CD4-positive, alpha-beta T cell (primary cell): ENCODE results near the gene LARP4. TPM values are rescaled to one million over a fixed set of nuclear protein-coding genes. Genes with fewer than 3 reads are reported as not detected.
"Not testable (repeated sequence)": the region's sequence is repeated elsewhere in the genome, so short reads cannot be mapped to it uniquely, and the experiment has no call there.

Experiments
- ATAC-seq: fragments of 200-7000 bp; cut with Tn5 transposase; one replicate; pipeline ENCODE4 v1.10.0; 2022; ENCODE audit warnings: mild to moderate bottlenecking; ENCODE audit not compliant: poor library complexity
- CTCF ChIA-PET: fragments of 350-600 bp; sonication (Branson Sonifier 250); formaldehyde crosslinking; loops from one replicate; lab custom pipeline; 2021; ENCODE audit warnings: antibody characterized with exemption, inconsistent platforms; lab: Charles Lee
- POLR2A ChIA-PET: fragments of 350-600 bp; sonication (Branson Sonifier 250); formaldehyde crosslinking; loops from one replicate; lab custom pipeline; 2021; ENCODE audit warnings: antibody characterized with exemption, inconsistent platforms; lab: Charles Lee
- DNase-seq, 14 experiments: peaks; one replicate each; pipeline ENCODE4 v3.0.0-alpha.2; 2013 to 2020; ENCODE audit warnings: mixed read lengths in 2 of 14
- H3K27ac ChIP-seq, 2 donors: one replicate each; pipeline versions ENCODE4 v1.5.1 to v1.7.0; 2013; ENCODE audit warnings: low read length in 2 of 2, low read depth in 1 of 2, mild to moderate bottlenecking in 1 of 2
- H3K27me3 ChIP-seq, 2 experiments: 1 replicate in 1 of 2; 2 replicates in 1 of 2; pipeline versions ENCODE4 v1.6.1 to v1.7.0; 2013; ENCODE audit warnings: low read length in 2 of 2, control low read depth in 1 of 2, mild to moderate bottlenecking in 1 of 2, moderate library complexity in 1 of 2; ENCODE audit not compliant: insufficient read depth in 2 of 2, control insufficient read depth in 1 of 2
- H3K36me3 ChIP-seq: one replicate; pipeline ENCODE4 v1.6.1; 2013; ENCODE audit warnings: low read length, control low read depth; ENCODE audit not compliant: insufficient read depth
- H3K4me1 ChIP-seq: one replicate; pipeline ENCODE4 v1.6.1; 2013; ENCODE audit warnings: low read length, control low read depth; ENCODE audit not compliant: insufficient read depth
- H3K4me3 ChIP-seq: one replicate; pipeline ENCODE4 v1.5.1; 2013; ENCODE audit warnings: mild to moderate bottlenecking, low read length, moderate library complexity
- H3K9me3 ChIP-seq, 2 experiments: 1 replicate in 1 of 2; 2 replicates in 1 of 2; pipeline versions ENCODE4 v1.6.1 to v1.7.0; 2013; ENCODE audit warnings: low read length in 2 of 2, mild to moderate bottlenecking in 2 of 2, control low read depth in 1 of 2, moderate library complexity in 1 of 2; ENCODE audit not compliant: control insufficient read depth in 1 of 2, insufficient read depth in 1 of 2
- H3K27ac Mint-ChIP-seq: one replicate; pipeline ENCODE4 v1.8.0; 2020; ENCODE audit warnings: mixed read lengths
- H3K27me3 Mint-ChIP-seq: one replicate; pipeline ENCODE4 v1.8.0; 2021; ENCODE audit warnings: mixed read lengths
- H3K36me3 Mint-ChIP-seq: one replicate; pipeline ENCODE4 v1.8.0; 2021; ENCODE audit warnings: low read depth, mixed read lengths
- H3K4me1 Mint-ChIP-seq: one replicate; pipeline ENCODE4 v1.8.0; 2021; ENCODE audit warnings: low read depth, mixed read lengths
- H3K4me3 Mint-ChIP-seq: one replicate; pipeline ENCODE4 v1.8.0; 2020; ENCODE audit warnings: mild to moderate bottlenecking, mixed read lengths
- H3K9me3 Mint-ChIP-seq: one replicate; pipeline ENCODE4 v1.8.0; 2020; ENCODE audit warnings: mixed read lengths
- intact Hi-C, 2 experiments: fragments of 100-400 bp; cut with DNase I in 1 of 2; cut with micrococcal nuclease in 1 of 2; formaldehyde crosslinking; loops; one replicate each; pipeline versions ENCODE4 v1.15.1 to v1.9.0; 2023 to 2025; cut with DNase I, micrococcal nuclease
- total RNA-seq, 174 experiments: library from RNA in 2 of 174; stranded (reverse) in 2 of 174; gene quantifications; one replicate each; pipeline ENCODE4 v1.2.3 and lab custom pipeline; 2021 to 2026
- TF ChIP-seq, protein P1 (sequence below): fragments of 200-600 bp; IDR thresholded peaks from one replicate; pipeline ENCODE4 v1.8.0; 2022; ENCODE audit warnings: antibody characterized with exemption, mild to moderate bottlenecking

The LARP4 gene
- total RNA-seq, 2 experiments from 2014 or later, result 17.6 to 18.1 TPM

GRCh38 chr12:50483488-50483887 is 82.8 kb downstream of the LARP4 start:
- ATAC-seq (no peak), DNase-seq (no peak)
- Mint-ChIP-seq H3K4me1 (no peaks in the 10 kb centered on the region), H3K9me3 (no peaks in the 10 kb centered on the region), H3K4me3 (no peak overlapping the region), H3K36me3 (peaks cover 4% of the 10 kb centered on the region), H3K27me3 (no peaks in the 10 kb centered on the region), H3K27ac (no peak overlapping the region)
- intact Hi-C loops, result no loop called here
- H3K36me3 ChIP-seq, result no peaks in the 10 kb centered on the region
- no peak overlapping the region for H3K27ac ChIP-seq
- no peaks in the 10 kb centered on the region for H3K27me3 ChIP-seq
- ChIA-PET POLR2A (no interaction called here), CTCF (interaction anchor here (1.2 to 1.5 kb wide), 2 partner anchors 9 to 21 kb away, joined by 3 to 4 read pairs; partner anchors contain the start of gene DIP2B)
- H3K4me3 ChIP-seq, result no peak overlapping the region
- no peaks in the 10 kb centered on the region for H3K4me1 ChIP-seq
- H3K9me3 ChIP-seq, result no peaks in the 10 kb centered on the region
- TF ChIP-seq, protein P1, sequence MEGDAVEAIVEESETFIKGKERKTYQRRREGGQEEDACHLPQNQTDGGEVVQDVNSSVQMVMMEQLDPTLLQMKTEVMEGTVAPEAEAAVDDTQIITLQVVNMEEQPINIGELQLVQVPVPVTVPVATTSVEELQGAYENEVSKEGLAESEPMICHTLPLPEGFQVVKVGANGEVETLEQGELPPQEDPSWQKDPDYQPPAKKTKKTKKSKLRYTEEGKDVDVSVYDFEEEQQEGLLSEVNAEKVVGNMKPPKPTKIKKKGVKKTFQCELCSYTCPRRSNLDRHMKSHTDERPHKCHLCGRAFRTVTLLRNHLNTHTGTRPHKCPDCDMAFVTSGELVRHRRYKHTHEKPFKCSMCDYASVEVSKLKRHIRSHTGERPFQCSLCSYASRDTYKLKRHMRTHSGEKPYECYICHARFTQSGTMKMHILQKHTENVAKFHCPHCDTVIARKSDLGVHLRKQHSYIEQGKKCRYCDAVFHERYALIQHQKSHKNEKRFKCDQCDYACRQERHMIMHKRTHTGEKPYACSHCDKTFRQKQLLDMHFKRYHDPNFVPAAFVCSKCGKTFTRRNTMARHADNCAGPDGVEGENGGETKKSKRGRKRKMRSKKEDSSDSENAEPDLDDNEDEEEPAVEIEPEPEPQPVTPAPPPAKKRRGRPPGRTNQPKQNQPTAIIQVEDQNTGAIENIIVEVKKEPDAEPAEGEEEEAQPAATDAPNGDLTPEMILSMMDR, result no peak

DNA sequence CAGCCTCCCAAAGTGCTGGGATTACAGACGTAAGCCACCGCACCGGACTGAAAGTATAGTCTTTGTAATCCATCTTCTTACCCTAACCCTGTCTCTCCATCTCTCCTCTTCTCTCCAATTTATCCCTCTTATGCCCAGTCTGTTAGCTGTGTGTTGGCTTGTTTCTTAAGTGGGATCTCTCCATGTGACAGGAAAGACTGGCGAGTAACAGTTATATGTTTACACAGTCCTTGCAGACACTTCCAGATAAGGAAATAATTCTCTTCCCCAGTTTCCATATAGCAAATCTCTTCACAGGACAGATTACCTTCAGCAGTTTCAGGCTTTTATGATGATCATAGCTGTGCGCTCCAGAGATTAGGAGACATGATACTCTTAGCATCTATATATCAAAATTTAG is 88.1 kb downstream of the LARP4 start:
- no peaks in the 10 kb centered on the region for H3K4me1 Mint-ChIP-seq
- H3K27ac ChIP-seq, result no peak overlapping the region
- H3K36me3 Mint-ChIP-seq, result peaks cover 4% of the 10 kb centered on the region
- H3K36me3 ChIP-seq, result no peaks in the 10 kb centered on the region
- no peak overlapping the region for H3K4me3 Mint-ChIP-seq
- H3K9me3 Mint-ChIP-seq, result peaks cover 4% of the 10 kb centered on the region
- CTCF ChIA-PET, result no interaction called here
- DNase-seq, result no peak
- H3K4me1 ChIP-seq, result no peaks in the 10 kb centered on the region
- H3K27me3 ChIP-seq, result no peaks in the 10 kb centered on the region
- TF ChIP-seq, protein P1, result no peak
- no peak for ATAC-seq
- H3K27ac Mint-ChIP-seq, result no peak overlapping the region
- no peaks in the 10 kb centered on the region for H3K27me3 Mint-ChIP-seq
- POLR2A ChIA-PET, result interaction anchor here (0.7 kb wide), 1 partner anchor 10 kb away, joined by 3 read pairs; no protein-coding TSS in a partner anchor
- intact Hi-C loops, result no loop called here
- peaks cover 6 to 18% of the 10 kb centered on the region in 2 experiments for H3K9me3 ChIP-seq
- no peak overlapping the region for H3K4me3 ChIP-seq

- H3K27ac Mint-ChIP-seq, CTCF ChIA-PET, ATAC-seq, POLR2A ChIA-PET, H3K4me1 ChIP-seq, H3K27me3 Mint-ChIP-seq, H3K36me3 ChIP-seq, H3K4me1 Mint-ChIP-seq, H3K27me3 ChIP-seq, intact Hi-C loops, H3K27ac ChIP-seq, DNase-seq, H3K4me3 Mint-ChIP-seq, H3K4me3 ChIP-seq: not testable (repeated sequence)
- Mint-ChIP-seq H3K36me3 (peaks cover 37% of the 10 kb centered on the region), H3K9me3 (peaks cover 13% of the 10 kb centered on the region)
- peaks cover 36 to 40% of the 10 kb centered on the region in 2 experiments for H3K9me3 ChIP-seq
Measured at GRCh38 chr12:50498119-50498518, 97.4 kb downstream of the LARP4 start.
